GM19438 (cell line): Measurements from ENCODE around the gene TPRA1.

Experiments used
- ATAC-seq: cut with Tn5 transposase; IDR thresholded peaks from one replicate; pipeline ENCODE4 v1.9.1; 2021; ENCODE audit warnings: low read depth; ENCODE audit not compliant: unreplicated experiment

Gene TPRA1

DNA sequence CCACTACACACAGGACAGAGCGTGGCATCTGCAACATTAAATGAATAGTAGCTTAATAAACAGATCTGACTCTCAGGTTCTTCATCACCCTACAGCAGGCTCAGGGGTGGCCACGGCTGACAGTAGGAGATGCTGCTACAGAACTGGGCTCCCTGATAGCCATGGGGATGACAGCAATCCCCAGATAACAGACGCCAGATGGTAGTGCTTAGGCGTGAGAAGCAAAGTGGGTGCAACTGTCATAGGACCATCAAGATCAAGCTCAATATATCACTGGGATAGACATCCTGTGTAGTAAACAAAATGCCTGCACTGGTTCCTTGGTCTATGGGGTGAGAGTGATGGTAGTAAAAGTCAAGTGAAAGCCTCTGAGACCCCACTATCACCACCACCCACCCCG lies 2.6 kb upstream of the TPRA1 start:
- ATAC-seq, result no peak

DNA sequence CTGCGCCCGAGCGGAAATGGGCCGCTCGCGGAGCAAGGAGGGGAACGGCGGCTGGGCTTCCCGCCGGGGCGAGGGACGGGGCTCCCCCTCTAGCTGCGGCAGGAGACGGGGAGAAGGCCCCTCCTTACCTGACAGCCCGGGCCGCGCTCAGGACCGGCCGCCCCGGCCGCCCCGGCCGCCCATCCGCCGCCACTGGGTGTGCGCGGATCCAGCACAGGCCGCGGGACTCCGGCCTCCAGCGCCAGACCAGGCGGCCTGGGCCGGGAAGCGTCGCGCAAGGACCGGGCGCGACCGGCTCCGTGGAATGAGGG lies 296 bp downstream of the TPRA1 start:
- peak; percentile 29 for ATAC-seq

DNA sequence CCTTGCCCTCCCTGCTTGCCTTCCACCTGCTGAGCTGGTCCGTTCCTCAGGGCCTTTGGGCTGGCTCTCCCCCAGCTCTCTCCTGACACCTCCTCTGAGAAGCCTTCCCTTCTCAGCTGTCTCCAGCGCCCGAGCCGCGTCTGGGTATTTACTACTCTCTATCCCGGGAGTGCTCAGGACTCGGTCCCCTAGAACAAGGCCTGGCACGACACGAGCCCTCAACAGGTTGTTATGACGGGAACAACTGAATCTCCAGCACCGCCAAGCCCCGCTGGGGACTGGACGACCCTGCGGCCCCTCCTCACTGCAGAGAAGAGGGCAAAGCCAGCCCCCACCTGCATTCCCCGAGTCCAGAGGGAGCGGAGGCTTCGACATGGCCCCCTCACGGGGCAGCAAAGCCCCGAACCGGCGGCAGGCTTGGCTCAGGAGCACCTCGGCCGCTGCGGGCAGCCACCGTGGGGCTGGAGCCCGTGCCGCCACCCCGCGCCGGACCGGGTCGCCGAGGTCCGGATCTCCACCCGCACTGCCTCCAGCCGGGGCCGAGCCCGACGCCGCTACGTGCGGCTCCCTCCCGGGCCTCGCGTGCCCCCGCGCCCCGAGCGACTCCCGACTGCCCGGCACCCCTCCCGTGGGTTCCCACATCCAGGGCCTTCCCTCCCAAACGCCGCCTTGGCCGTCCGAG lies 792 bp downstream of the TPRA1 start:
- no peak for ATAC-seq

DNA sequence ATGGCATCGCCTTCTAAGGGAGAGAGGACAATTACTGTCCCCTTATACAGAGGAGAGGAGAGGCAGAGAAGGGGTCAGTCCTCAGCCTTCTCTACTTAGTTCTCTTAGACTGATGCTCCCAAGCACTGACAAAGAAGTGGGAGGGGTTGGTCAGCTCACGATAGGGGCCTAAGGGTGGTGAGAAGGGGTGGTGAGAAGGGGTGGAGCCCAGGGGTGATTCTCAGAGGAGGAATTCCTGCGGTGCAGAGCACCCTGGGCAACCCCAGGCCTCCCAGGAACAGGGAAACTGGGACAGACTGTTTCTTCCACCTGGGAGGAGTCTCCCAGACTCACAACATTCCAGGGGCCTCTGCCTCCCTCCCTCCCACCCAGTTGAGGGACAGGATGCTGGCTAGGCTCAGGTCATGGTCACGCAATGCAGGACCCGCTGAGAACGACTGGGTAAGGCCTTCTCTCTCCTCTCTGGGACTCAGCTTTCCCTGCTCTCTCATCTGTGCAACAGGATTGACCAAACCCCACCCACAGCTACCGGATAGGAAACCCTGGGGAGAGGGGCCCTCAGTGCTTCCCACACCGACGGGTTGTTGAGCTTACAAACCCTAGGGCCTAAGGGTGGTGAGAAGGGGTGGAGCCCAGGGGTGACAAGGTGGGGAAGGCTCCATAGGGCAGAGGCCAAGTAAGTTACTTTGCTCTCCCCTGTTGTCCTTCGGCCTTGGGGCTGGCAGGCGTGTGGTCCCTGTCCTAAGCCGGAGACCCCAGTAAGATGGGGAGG lies 1.5 kb downstream of the TPRA1 start:
- no peak for ATAC-seq

DNA sequence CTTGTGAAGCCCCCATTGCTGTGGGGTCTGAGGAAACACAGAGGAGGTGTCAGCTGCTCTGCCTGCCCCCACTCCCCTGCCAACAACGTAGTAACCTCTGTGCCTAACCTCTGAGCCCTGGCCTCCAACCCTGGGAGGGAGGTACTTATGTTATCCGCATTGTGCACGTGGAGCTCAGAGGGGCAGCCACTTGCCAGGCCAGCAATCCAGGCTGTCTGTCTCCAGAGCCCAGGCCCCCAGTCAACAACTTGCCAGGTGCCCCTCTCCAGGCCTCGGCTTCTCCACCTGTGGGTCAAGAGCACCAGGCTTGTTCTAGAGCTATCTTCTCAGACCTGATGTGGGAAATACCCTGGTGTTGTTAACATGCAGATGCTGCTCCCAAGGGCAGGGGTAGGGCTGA lies 2.7 kb downstream of the TPRA1 start:
- no peak for ATAC-seq

DNA sequence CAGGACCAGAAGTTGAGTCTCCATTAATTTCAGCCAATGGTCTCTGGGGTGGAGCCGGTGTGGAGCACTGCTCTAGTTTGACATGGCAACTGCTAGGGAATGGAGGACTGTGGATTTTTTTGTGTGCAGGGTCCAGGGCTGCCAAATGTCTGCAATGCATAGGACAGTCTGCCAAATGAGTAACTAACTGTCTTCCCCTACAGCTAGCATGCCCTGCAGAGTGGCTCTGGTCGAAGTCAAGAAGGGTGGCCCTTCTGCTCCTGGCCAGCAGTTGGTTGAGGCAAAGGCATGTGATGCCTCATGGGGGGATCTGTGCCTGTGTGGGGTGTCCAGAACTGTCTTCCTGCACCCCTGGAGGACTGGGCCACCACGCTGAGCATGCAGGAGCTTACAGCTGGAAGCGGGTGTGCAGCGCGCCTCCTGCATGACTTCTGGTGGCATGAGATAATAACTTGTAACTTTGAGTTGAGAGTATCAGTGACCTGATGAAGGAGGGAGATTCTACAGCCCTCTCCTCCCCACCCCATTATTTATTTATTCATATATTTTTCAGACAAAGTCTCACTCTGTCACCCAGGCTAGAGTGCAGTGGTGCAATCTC lies 4.6 kb downstream of the TPRA1 start:
- no peak for ATAC-seq

DNA sequence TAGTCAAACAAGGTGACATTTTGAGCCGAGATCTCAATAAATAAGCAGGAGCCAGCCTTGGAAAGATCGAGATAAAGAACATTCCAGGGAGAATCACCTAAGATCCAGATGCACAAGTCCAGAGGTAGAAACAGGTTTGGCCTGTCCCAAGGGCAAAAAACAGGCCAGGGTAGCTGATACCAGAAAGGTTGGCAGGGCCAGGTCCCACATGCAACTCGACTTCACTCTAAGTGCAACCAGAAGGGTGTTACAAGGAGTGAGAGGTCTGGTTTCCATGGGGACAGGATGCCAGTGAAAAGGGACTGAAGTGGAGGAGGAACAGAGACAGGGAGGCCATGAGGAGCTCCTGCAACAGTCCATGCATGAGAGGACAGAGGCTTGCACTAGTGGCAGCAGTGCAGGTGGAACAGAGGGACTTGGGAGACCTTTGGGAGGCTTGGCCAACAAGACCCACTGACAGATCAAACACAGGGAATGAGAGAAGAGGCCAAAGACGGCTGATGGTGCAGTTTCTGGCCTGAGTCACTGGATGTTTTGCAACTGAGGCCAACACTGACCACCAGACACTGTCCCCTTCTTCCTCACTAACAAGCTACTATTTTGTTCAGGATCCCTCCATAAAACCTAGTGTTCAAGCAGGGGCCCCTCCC lies 5.2 kb downstream of the TPRA1 start:
- no peak for ATAC-seq

DNA sequence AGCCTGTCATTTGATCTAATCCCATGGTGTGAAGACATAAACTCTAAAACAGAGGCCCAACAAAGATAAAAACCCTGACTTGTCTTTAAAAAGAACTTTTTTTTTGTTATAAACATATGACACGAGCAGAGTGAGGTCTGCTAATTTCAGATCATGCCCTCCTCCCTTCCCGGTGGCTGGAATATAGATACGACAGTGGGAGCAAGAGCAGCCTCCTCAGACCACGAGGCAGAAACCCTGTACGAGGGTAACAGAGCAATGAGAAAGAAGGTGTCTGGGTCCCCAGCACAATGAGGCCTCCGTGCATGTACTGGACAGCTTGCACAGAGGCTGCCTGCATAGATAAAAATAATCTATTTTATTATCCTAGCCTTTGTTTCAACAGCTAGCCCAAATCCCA lies 5.8 kb downstream of the TPRA1 start:
- no peak for ATAC-seq

DNA sequence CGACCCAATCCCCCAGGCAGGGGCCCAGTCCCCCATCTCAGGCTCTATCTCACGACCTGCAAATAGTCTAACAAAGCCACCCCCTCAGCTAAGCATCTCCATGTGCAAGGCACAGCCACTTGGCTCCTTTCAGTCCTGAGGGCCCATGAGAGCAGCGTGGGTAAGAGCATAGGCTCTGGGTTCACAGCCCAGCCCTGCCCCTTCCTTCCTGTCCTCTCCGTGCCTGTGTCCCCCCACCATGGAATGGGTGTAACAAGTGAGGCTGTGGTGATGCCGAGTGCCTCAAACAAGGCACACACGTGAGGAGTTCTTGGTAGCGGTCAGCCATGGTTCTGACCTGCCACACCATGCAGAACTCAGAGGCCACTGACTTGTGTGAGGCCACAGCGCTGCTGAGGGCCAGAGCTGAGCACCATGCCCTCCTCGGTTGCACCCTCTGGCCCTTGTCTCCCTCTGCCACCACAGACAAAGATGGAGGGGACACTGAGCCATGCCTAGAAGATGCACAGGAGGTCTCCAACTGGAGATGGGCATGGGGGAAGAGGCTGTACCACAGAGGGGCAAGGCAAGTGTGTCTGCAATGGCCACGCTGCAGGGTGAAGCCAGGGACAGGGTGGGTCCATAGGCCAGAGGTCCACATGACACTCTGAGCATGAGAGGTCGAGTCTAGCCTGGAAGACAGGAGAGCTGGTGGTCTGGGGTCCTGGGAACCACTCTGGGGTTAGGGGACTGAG lies 10.0 kb downstream of the TPRA1 start:
- ATAC-seq, result no peak

DNA sequence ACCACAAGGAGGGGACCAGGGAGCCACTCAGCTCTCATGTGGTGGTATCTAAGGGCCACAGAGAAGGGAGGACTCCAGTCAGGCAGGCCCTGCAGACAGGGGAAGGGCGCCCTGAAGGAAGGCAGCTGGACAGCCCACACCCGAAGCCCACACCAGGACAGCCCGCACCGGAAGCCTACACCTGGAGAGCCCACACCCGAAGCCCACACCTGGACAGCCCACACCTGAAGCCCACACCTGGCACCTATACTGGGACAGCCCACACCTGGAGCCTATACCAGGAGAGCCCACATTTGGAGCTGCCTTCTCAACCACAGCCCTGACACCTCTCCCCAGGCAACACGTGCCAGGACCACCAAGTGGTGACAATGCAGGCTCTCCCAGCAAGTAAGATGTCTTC lies 11.7 kb downstream of the TPRA1 start:
- ATAC-seq, result no peak

DNA sequence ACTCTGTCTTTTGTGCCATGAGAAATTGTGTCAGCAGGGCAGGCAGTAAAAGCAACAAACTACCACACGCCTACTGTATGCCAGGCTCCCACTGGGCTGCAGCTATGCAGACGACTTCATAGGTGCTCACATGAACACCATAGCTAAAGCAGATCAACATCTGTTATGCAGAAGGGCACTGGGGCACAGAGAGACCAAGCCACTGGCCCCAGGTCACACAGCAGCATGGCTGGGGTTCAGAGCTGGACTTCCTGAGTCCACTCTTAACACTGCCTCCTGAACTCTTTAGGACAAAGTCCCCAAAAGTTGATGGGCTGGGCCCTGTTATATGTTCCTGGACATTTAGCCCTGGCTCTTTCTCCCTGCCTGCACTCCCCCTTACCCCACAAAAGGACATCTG lies 12.4 kb downstream of the TPRA1 start:
- ATAC-seq, result no peak

DNA sequence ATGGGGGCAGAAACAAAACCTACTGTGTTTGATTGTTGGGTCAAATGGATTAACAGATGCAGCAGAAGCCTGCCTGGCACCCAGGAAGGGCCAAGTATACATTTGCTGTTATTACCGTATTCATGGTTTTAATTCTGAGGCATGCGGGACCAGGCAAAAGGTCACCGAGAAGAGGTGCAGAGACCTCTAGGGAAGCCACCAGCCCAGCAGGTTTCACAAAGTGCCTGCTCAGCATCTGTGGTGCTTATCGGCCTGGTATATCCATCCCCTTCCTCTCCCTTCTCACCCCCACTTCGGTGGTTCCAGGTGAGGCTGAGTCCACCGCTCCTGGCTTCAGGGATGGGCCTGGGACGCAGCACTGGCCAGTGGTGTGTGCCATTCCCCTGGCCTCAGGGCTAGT lies 13.1 kb downstream of the TPRA1 start:
- ATAC-seq, result no peak

DNA sequence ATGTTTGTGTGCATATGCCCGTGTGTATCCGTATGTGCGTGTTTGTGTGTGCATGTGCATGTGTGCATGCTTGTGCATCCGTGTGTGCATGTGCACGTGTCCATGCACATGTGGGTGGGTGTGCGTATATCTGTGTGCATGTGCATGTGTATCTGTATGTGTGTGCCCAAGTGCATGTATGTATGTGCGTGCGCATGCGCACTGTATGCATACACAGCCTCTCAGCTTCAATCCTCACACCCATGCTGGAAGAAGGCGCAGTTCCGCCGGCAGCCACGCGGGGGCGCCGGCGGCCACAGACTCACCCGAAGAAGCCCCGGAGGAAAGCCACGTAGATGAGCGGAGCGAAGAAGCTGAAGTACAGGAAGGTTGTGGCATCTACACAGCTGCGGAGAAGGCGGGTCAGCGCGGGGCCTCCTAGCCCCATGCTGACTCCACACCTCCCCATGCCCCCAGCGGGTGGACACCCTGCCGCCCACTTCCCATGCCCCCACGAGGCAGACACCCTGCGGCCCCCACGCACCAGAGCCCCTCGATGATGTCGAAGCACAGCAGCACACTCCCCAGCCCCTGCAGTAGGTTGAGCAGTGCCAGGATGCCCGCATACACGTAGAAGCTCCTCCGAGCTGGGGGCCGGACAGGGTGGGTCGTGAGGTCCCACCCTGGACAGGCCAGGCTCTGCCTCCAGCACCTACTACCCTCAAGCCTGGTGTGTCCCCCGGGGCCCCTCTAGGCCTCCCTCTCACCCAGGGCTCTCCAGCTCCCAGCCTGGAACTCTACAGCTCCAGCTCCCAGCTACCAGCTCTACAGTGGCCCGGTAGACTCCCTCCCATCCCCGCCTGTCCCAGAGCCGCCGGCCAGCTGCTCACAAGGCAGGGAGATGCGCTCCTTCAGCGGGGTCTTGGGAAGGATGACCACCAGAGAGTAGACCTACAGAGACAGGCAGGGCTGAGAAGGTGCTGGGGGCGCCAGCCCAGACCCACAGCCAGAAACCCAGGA lies 15.4 kb downstream of the TPRA1 start:
- no peak for ATAC-seq

DNA sequence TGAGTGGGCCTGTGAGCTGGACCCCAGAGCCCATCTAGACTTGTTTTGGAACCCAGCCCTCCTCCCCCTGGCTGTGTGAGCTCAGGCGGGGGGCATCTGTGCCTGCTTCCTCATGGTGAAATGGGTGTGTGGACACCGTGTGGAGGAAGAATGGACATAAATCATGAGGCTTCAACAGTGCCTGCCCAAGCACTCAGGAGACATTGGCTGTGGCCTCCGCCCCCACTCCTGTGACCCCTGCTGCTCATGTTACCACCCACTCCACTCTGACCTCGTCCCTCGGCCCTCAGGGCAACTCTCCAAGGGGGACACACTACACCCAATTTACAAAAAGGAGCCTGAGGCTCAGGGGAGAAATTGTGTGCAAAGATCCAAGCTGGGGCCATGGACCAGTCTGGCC lies 16.6 kb downstream of the TPRA1 start:
- no peak for ATAC-seq

DNA sequence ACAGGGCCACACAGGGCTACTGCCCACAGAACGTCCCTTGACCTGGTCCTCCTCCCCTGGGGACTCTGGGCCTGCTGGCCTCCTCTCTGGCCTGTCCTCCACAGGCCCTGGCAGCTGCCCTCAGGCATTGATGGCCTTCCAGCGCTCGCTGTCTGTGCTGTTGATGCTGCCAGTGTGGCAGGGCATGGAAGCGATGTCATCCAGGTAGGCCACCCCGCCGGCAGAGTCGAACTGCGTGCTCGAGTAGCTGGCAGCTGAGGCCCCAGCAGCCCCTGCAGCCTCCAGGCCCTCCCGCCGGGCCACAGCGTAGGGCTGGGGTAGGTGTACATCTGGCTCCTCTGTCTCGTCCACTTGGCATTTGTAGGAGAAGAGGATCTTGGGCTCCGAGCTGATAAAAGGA lies 17.1 kb downstream of the TPRA1 start:
- no peak for ATAC-seq

DNA sequence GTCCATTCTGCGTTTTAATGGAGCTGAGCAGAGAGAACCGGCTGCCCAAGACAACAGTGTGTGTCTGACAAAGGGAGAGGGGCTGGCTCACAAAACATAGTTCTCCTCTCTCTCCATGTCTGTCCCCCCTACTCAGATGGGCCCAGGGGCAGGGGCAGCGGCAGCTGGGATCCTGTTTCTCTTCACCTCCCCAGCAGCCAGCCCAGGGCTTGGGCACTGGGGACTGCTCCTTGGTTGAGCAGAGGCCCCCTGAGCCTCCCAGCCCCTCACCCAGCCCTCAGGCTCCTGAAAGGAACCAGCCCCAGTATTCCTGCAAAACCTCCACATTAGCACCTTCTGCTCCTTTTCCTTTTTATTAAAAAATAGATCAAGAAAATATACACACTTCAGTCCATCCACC lies 17.8 kb downstream of the TPRA1 start:
- ATAC-seq, result no peak

DNA sequence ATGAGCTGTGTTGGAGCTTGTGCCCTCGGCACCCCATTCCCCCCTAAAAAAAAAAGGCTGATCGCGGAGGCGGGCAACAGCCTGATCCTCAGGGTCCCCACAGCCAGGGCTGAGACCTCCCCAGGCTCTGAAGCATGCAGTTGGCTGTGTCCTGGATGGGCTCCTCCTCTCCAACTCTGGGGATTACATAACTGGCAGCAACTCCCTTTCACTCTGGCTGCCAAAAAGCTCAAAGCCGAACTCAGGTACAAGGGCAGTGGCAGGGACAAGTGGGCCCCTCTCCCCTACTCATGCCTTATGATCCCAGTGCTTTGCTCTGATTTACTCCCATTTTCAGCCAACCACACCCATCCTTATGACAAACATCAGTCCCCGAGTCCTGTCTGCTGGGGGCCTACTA lies 18.3 kb downstream of the TPRA1 start:
- ATAC-seq, result no peak

DNA sequence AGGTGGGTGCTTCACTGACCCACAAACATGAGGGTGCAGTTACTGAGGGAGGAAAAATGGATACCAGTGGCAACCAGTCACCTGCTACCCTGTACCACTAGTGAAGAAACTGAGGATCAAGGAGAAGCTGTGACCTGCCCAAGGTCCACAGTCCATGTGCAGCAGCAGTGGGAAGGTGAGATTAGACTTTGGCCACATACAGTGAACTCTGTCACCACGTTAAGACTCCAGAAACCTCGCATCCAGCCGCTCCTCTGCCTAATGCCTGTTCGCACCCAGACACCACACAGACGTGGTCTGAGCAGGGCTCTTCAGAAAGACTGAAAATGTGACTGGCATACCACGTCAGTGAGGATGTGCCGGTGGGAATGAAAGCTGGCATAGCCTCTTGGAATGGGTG lies 20.0 kb downstream of the TPRA1 start:
- ATAC-seq, result no peak

DNA sequence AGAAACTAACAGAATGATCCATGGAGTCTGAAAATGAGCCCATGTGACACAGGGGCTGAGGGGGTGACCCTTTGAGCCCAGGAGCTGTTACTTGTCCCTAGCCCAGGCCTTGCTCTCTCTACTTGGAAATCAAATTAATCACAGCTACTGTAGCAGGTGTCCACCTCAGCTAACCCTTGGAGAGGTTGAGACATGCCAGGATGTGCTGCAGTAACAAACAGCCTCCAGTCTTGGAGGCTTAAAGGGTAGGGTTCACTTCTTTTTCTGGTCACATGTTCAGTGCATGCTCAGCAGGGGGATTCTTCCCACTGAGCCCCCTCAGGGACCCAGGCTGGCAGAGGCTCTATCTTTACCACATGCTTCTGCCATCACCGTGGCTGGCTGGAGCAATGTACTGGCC lies 21.4 kb downstream of the TPRA1 start:
- ATAC-seq, result no peak

DNA sequence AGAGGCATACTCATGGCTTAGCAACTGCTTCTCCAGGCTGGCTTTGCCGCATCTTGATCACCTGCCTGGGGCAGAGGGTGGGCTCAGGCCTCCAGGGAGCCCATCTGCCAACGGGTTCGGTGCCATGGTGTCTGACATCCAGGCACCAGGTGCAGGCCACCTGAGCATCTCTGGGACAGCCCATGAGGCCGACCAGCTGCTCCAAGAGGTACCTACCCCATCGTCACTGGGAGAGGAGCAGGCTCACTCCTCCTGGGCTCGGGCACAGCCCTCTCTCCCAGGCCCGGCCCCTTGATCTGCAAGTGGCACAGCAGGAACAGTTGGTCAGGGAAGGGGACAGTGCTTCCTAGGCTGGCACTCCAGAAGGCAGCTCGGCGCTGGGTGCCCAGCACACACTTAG lies 21.9 kb downstream of the TPRA1 start:
- no peak for ATAC-seq
